ENCODE results near the gene ILKAP.

ILKAP gene

DNA sequence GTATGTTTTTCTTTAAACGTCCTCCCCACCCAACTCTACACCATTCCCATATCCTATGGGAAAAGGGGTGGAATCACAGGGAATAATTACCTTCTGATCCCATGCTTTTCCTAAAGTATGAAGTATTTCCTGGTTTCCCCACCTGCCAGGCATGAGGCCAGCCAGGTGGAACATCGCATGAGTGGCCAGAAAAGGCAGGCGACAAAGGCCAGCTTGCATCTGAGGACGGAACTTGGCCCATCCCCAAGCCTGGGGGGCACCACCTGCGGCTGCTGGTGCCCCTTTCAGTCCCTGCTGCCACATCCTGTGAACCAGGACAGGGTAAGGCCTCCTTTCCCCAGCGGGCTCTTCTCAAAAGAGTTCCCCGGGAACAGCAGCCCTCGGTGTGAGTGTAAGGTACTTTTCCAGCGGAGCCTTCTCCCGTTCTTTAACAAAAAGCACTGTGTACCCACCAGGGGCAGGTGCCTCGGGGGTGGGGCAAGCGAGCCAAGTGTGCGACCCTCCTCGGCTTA, 45.9 kb downstream of the ILKAP start:
- Histone ChIP-seq H3K4me3 (ENCODE audit: low read length) (no peak overlapping the region), H4K20me1 (ENCODE audit: insufficient read depth, low read length) (no peaks in the 10 kb centered on the region), H3K9me3 (replicated peaks; ENCODE audit: insufficient read depth, low read length) (no peaks in the 10 kb centered on the region), H3K27me3 (replicated peaks; ENCODE audit: insufficient read depth, low read length) (no peaks in the 10 kb centered on the region), H3K4me2 (ENCODE audit: low read depth, low read length) (no peak overlapping the region), H3K36me3 (replicated peaks; ENCODE audit: insufficient read depth, low read length) (no peaks in the 10 kb centered on the region), H3K4me1 (ENCODE audit: low read length) (no peaks in the 10 kb centered on the region), H3K79me2 (ENCODE audit: low read length) (no peaks in the 10 kb centered on the region), H3K9me2 (replicated peaks; ENCODE audit: insufficient read depth, low read length) (no peaks in the 10 kb centered on the region), H2AFZ (ENCODE audit: low read length) (no peak overlapping the region), H3F3A (ENCODE audit: insufficient read depth, low read length) (no peaks in the 10 kb centered on the region), H3K27ac (ENCODE audit: low read length) (no peak overlapping the region), H3K9ac (ENCODE audit: low read length) (no peak overlapping the region)
- TF ChIP-seq EZH2phosphoT487 (IDR thresholded peaks at IDR 0.05; ENCODE audit: low read length), result no peak
- TF ChIP-seq, protein P1, sequence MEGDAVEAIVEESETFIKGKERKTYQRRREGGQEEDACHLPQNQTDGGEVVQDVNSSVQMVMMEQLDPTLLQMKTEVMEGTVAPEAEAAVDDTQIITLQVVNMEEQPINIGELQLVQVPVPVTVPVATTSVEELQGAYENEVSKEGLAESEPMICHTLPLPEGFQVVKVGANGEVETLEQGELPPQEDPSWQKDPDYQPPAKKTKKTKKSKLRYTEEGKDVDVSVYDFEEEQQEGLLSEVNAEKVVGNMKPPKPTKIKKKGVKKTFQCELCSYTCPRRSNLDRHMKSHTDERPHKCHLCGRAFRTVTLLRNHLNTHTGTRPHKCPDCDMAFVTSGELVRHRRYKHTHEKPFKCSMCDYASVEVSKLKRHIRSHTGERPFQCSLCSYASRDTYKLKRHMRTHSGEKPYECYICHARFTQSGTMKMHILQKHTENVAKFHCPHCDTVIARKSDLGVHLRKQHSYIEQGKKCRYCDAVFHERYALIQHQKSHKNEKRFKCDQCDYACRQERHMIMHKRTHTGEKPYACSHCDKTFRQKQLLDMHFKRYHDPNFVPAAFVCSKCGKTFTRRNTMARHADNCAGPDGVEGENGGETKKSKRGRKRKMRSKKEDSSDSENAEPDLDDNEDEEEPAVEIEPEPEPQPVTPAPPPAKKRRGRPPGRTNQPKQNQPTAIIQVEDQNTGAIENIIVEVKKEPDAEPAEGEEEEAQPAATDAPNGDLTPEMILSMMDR (IDR thresholded peaks at IDR 0.05; ENCODE audit: low read length), result no peak
- TF ChIP-seq EZH2 (optimal IDR thresholded peaks at IDR 0.05; ENCODE audit: low read depth, low read length), result no peak
- no peak for DNase-seq

- no peak for DNase-seq
Measured at GRCh38 chr2:238155761-238156694, 47.5 kb downstream of the ILKAP start.

DNA sequence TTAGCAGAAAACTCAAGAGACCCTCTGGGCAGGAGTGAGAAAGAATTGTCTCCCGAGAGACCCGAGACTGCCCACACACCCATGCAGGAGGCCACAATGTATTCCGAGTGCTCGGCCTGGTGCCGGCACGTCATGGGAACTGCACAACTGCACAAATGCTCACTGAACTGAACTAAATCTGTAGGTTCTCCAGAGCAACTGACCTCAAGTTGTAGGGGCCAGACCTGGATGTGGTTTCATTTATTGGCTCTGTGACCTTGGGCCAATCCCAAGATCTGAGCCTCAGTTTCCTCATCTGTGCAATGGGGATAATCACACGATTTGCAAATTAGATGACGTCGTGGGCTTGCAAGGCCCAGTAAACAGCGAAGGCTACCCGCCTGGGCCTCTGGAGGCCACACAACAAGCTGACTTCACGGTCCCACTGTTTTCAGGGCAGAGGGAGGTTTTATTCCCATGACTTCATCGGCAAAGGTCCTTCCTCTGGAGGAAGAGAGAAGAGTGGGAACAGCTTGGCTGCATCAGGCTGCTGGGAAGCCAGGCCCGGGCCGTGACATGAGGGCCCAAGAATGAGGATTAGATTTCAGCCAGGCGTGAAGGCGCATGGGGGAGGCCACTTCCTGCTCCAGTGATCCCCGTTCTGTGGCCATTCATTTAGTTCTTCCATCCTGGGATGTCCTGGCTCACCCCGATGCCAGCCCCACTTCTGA, 48.3 kb downstream of the ILKAP start:
- Histone ChIP-seq H3K36me3 (replicated peaks; ENCODE audit: insufficient read depth, low read length) (no peaks in the 10 kb centered on the region), H2AFZ (ENCODE audit: low read length) (no peak overlapping the region), H3F3A (ENCODE audit: insufficient read depth, low read length) (no peaks in the 10 kb centered on the region), H3K27me3 (replicated peaks; ENCODE audit: insufficient read depth, low read length) (no peaks in the 10 kb centered on the region), H3K79me2 (ENCODE audit: low read length) (no peaks in the 10 kb centered on the region), H4K20me1 (ENCODE audit: insufficient read depth, low read length) (no peaks in the 10 kb centered on the region), H3K4me1 (ENCODE audit: low read length) (no peaks in the 10 kb centered on the region), H3K27ac (ENCODE audit: low read length) (no peak overlapping the region), H3K9me3 (replicated peaks; ENCODE audit: insufficient read depth, low read length) (no peaks in the 10 kb centered on the region), H3K9me2 (replicated peaks; ENCODE audit: insufficient read depth, low read length) (no peaks in the 10 kb centered on the region), H3K9ac (ENCODE audit: low read length) (no peak overlapping the region), H3K4me2 (ENCODE audit: low read depth, low read length) (no peak overlapping the region), H3K4me3 (ENCODE audit: low read length) (no peak overlapping the region)
- TF ChIP-seq, protein P1 (IDR thresholded peaks at IDR 0.05; ENCODE audit: low read length), result no peak
- TF ChIP-seq EZH2phosphoT487 (IDR thresholded peaks at IDR 0.05; ENCODE audit: low read length) (no peak), EZH2 (optimal IDR thresholded peaks at IDR 0.05; ENCODE audit: low read depth, low read length) (no peak)
- DNase-seq, result no peak

More at GRCh38 chr2:238155761-238156694, 47.5 kb downstream of the ILKAP start:
- TF ChIP-seq EZH2 (optimal IDR thresholded peaks at IDR 0.05; ENCODE audit: low read depth, low read length) (no peak), EZH2phosphoT487 (IDR thresholded peaks at IDR 0.05; ENCODE audit: low read length) (no peak)
- TF ChIP-seq, protein P1 (IDR thresholded peaks at IDR 0.05; ENCODE audit: low read length), result no peak
- Histone ChIP-seq H3K27me3 (replicated peaks; ENCODE audit: insufficient read depth, low read length) (no peaks in the 10 kb centered on the region), H2AFZ (ENCODE audit: low read length) (no peak overlapping the region), H3K9ac (ENCODE audit: low read length) (no peak overlapping the region), H3K9me2 (replicated peaks; ENCODE audit: insufficient read depth, low read length) (no peaks in the 10 kb centered on the region), H3K4me2 (ENCODE audit: low read depth, low read length) (no peak overlapping the region), H3K27ac (ENCODE audit: low read length) (no peak overlapping the region), H4K20me1 (ENCODE audit: insufficient read depth, low read length) (no peaks in the 10 kb centered on the region), H3K9me3 (replicated peaks; ENCODE audit: insufficient read depth, low read length) (no peaks in the 10 kb centered on the region), H3F3A (ENCODE audit: insufficient read depth, low read length) (no peaks in the 10 kb centered on the region), H3K79me2 (ENCODE audit: low read length) (no peaks in the 10 kb centered on the region), H3K4me3 (ENCODE audit: low read length) (no peak overlapping the region), H3K36me3 (replicated peaks; ENCODE audit: insufficient read depth, low read length) (no peaks in the 10 kb centered on the region), H3K4me1 (ENCODE audit: low read length) (no peaks in the 10 kb centered on the region)

All from MM.1S (cell line).